GM18508 (cell line): Measurements from ENCODE around the gene ERVFRD-1.

Experiments
- ATAC-seq: cut with Tn5 transposase; IDR thresholded peaks from one replicate; pipeline ENCODE4 v1.9.1; 2021; ENCODE audit warnings: moderate number of reproducible peaks; ENCODE audit not compliant: insufficient read depth, unreplicated experiment

ERVFRD-1 gene

GRCh38 chr6:11055127-11055627 lies 56.3 kb downstream of the ERVFRD-1 start:
- ATAC-seq = no peak

- ATAC-seq = no peak
These were observed 56.8 kb downstream of the ERVFRD-1 start for GRCh38 chr6:11054722-11055121.

DNA sequence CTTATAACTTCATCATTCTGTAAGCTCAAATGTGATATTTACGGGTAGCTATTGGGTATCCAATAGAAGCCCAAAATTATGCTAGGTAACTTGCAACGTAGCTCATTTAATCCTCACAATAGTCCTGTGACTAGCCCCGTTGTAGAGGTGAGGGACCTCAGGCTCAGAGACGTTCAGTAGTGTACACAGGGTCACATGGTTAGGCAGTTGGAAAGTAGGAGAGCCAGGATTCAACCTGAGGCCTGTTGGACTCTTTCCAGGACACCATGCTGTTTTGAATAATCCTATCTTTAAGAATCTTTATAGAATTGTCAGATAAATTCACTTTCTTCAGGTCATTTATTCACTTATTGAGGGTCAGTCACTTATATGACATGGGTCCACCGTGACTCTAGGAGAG lies 58.2 kb downstream of the ERVFRD-1 start:
- ATAC-seq = no peak
